Measurements from ENCODE around the gene PLXNA4.

DNA sequence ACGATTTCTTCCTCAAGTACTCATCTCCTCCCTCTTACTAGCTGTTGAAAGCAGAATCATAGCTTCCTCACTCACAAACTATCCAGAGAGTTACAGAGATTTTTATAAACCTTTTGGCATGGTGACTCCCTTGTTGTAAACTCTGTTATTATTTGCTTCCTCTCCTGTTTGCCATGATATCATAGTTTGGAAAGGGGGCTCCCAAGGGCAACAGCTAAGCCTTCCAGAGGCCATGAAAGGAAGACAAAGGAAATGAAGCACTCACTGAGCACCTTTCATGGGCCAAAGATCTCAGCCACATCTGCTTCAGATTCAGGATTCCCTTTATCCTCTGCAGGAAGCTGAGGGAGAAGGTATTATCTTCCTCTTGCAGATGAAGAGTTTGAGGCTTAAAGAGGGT is 484.6 kb downstream of the PLXNA4 start:
- TF ChIP-seq, protein P1, sequence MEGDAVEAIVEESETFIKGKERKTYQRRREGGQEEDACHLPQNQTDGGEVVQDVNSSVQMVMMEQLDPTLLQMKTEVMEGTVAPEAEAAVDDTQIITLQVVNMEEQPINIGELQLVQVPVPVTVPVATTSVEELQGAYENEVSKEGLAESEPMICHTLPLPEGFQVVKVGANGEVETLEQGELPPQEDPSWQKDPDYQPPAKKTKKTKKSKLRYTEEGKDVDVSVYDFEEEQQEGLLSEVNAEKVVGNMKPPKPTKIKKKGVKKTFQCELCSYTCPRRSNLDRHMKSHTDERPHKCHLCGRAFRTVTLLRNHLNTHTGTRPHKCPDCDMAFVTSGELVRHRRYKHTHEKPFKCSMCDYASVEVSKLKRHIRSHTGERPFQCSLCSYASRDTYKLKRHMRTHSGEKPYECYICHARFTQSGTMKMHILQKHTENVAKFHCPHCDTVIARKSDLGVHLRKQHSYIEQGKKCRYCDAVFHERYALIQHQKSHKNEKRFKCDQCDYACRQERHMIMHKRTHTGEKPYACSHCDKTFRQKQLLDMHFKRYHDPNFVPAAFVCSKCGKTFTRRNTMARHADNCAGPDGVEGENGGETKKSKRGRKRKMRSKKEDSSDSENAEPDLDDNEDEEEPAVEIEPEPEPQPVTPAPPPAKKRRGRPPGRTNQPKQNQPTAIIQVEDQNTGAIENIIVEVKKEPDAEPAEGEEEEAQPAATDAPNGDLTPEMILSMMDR (IDR thresholded peaks at IDR 0.05), result no peak
- no peak for TF ChIP-seq EZH2 (IDR thresholded peaks at IDR 0.05; ENCODE audit: borderline replicate concordance, insufficient read depth, low read depth, low read length, poor library complexity, severe bottlenecking)

Data from B cell (primary cell).